ENCODE measurements around the gene ASAP2.

- TF ChIP-seq CTCF (optimal IDR thresholded peaks at IDR 0.05 in 1 of 3, IDR thresholded peaks at IDR 0.05 in 1 of 3, conservative IDR thresholded peaks at IDR 0.05 in 1 of 3; ENCODE audit: extremely low read depth in 1 of 3, insufficient read depth in 2 of 3, low read length in 3 of 3) (no peak), EZH2 (IDR thresholded peaks at IDR 0.05; ENCODE audit: low read length) (no peak)
These were observed 31.2 kb downstream of the ASAP2 start for GRCh38 chr2:9237831-9238230.
